HUES64 (cell line): ENCODE data around the gene DTHD1.

Experiments used
- H3K27ac ChIP-seq: 2 replicates; pipeline ENCODE4 v1.7.0; 2013; ENCODE audit warnings: low read depth, low read length, inconsistent platforms
- H3K27me3 ChIP-seq: 2 replicates; pipeline ENCODE4 v1.6.1; 2013; ENCODE audit warnings: mild to moderate bottlenecking, low read length; ENCODE audit not compliant: insufficient read depth
- H3K36me3 ChIP-seq: 2 replicates; pipeline ENCODE4 v1.6.1; 2013; ENCODE audit warnings: mild to moderate bottlenecking, low read length; ENCODE audit not compliant: insufficient read depth
- H3K4me1 ChIP-seq: 2 replicates; pipeline ENCODE4 v1.6.1; 2013; ENCODE audit warnings: mild to moderate bottlenecking, low read length, moderate library complexity; ENCODE audit not compliant: insufficient read depth
- H3K4me3 ChIP-seq: 2 replicates; pipeline ENCODE4 v1.5.1; 2013; ENCODE audit warnings: mild to moderate bottlenecking, low read length, moderate library complexity
- H3K9ac ChIP-seq: 2 replicates; pipeline ENCODE4 v1.6.1; 2013; ENCODE audit warnings: mild to moderate bottlenecking, low read depth, low read length
- H3K9me3 ChIP-seq: 2 replicates; pipeline ENCODE4 v1.6.1; 2013; ENCODE audit warnings: low read depth, low read length; ENCODE audit not compliant: insufficient read depth
- WGBS: fragments of 150-250, 120-280 bp; methylation state at CpG from one replicate; pipeline ENCODE4 v1.1.7; 2013; ENCODE audit warnings: missing lambda C conversion rate; 5-methylcytosine and 5-hydroxymethylcytosine counted together

Gene DTHD1

GRCh38 chr4:36301127-36301526 lies 19.7 kb downstream of the DTHD1 start:
- Histone ChIP-seq H3K27me3 (no peaks in the 10 kb centered on the region), H3K27ac (no peak overlapping the region), H3K9ac (no peak overlapping the region), H3K9me3 (no peaks in the 10 kb centered on the region), H3K4me3 (no peak overlapping the region), H3K4me1 (no peaks in the 10 kb centered on the region), H3K36me3 (no peaks in the 10 kb centered on the region)
- 92% methylated on average over 2 of the region's 2 CpGs for WGBS

GRCh38 chr4:36303426-36304137 lies 22.2 kb downstream of the DTHD1 start:
- H3K27me3 ChIP-seq, result no peaks in the 10 kb centered on the region
- no peaks in the 10 kb centered on the region for H3K9me3 ChIP-seq
- WGBS, result 85% methylated on average over 3 of the region's 3 CpGs
- H3K36me3 ChIP-seq, result no peaks in the 10 kb centered on the region
- H3K27ac ChIP-seq, result no peak overlapping the region
- H3K9ac ChIP-seq, result no peak overlapping the region
- H3K4me3 ChIP-seq, result no peak overlapping the region
- no peaks in the 10 kb centered on the region for H3K4me1 ChIP-seq

- Histone ChIP-seq H3K9ac (no peak overlapping the region), H3K27me3 (no peaks in the 10 kb centered on the region), H3K4me1 (no peaks in the 10 kb centered on the region), H3K4me3 (no peak overlapping the region), H3K36me3 (no peaks in the 10 kb centered on the region), H3K27ac (no peak overlapping the region), H3K9me3 (no peaks in the 10 kb centered on the region)
- no CpG with 5 or more reads among the region's 1 CpG for WGBS
These were observed 22.8 kb downstream of the DTHD1 start for GRCh38 chr4:36304138-36304681.

GRCh38 chr4:36308150-36308549 lies 26.7 kb downstream of the DTHD1 start:
- Histone ChIP-seq H3K27ac (no peak overlapping the region), H3K4me1 (no peaks in the 10 kb centered on the region), H3K36me3 (no peaks in the 10 kb centered on the region), H3K4me3 (no peak overlapping the region), H3K9me3 (no peaks in the 10 kb centered on the region), H3K27me3 (no peaks in the 10 kb centered on the region), H3K9ac (no peak overlapping the region)
- 71% methylated on average over 1 of the region's 2 CpGs for WGBS

GRCh38 chr4:36310216-36310615 lies 28.8 kb downstream of the DTHD1 start:
- Histone ChIP-seq H3K27ac (no peak overlapping the region), H3K27me3 (no peaks in the 10 kb centered on the region), H3K36me3 (no peaks in the 10 kb centered on the region), H3K4me3 (no peak overlapping the region), H3K9me3 (no peaks in the 10 kb centered on the region), H3K4me1 (no peaks in the 10 kb centered on the region), H3K9ac (no peak overlapping the region)
- WGBS, result 100% methylated on average over 1 of the region's 4 CpGs

GRCh38 chr4:36310793-36311192 lies 29.4 kb downstream of the DTHD1 start:
- Histone ChIP-seq H3K9me3 (no peaks in the 10 kb centered on the region), H3K9ac (no peak overlapping the region), H3K27ac (no peak overlapping the region), H3K4me3 (no peak overlapping the region), H3K27me3 (no peaks in the 10 kb centered on the region), H3K4me1 (no peaks in the 10 kb centered on the region), H3K36me3 (no peaks in the 10 kb centered on the region)
- WGBS, result 85% methylated on average over 8 of the region's 8 CpGs

GRCh38 chr4:36312511-36312910 lies 31.1 kb downstream of the DTHD1 start:
- Histone ChIP-seq H3K27me3 (no peaks in the 10 kb centered on the region), H3K9me3 (no peaks in the 10 kb centered on the region), H3K4me1 (no peaks in the 10 kb centered on the region), H3K36me3 (no peaks in the 10 kb centered on the region), H3K4me3 (no peak overlapping the region), H3K27ac (no peak overlapping the region), H3K9ac (no peak overlapping the region)
- 88% methylated on average over 3 of the region's 3 CpGs for WGBS

- Histone ChIP-seq H3K4me3 (no peak overlapping the region), H3K27ac (no peak overlapping the region), H3K27me3 (no peaks in the 10 kb centered on the region), H3K9me3 (no peaks in the 10 kb centered on the region), H3K4me1 (no peaks in the 10 kb centered on the region), H3K36me3 (no peaks in the 10 kb centered on the region), H3K9ac (no peak overlapping the region)
These were observed 31.9 kb downstream of the DTHD1 start for GRCh38 chr4:36313301-36313700.

GRCh38 chr4:36313703-36314102 lies 32.3 kb downstream of the DTHD1 start:
- Histone ChIP-seq H3K27me3 (no peaks in the 10 kb centered on the region), H3K4me1 (no peaks in the 10 kb centered on the region), H3K9ac (no peak overlapping the region), H3K9me3 (no peaks in the 10 kb centered on the region), H3K4me3 (no peak overlapping the region), H3K27ac (no peak overlapping the region), H3K36me3 (no peaks in the 10 kb centered on the region)
- 100% methylated on average over 1 of the region's 1 CpG for WGBS

- no peaks in the 10 kb centered on the region for H3K36me3 ChIP-seq
- no peak overlapping the region for H3K9ac ChIP-seq
- no peaks in the 10 kb centered on the region for H3K27me3 ChIP-seq
- no peaks in the 10 kb centered on the region for H3K9me3 ChIP-seq
- H3K27ac ChIP-seq, result no peak overlapping the region
- H3K4me1 ChIP-seq, result no peaks in the 10 kb centered on the region
- H3K4me3 ChIP-seq, result no peak overlapping the region
These were observed 35.2 kb downstream of the DTHD1 start for GRCh38 chr4:36316607-36317006.

- no peaks in the 10 kb centered on the region for H3K27me3 ChIP-seq
- H3K4me3 ChIP-seq, result no peak overlapping the region
- no peak overlapping the region for H3K27ac ChIP-seq
- no peaks in the 10 kb centered on the region for H3K36me3 ChIP-seq
- H3K4me1 ChIP-seq, result no peaks in the 10 kb centered on the region
- no peak overlapping the region for H3K9ac ChIP-seq
- 100% methylated on average over 1 of the region's 1 CpG for WGBS
- H3K9me3 ChIP-seq, result no peaks in the 10 kb centered on the region
These were observed 36.3 kb downstream of the DTHD1 start for GRCh38 chr4:36317721-36318120.
